ENCODE measurements around the gene KIAA1755. TPM values are rescaled to one million over a fixed set of nuclear protein-coding genes. Genes with fewer than 3 reads are reported as not detected.

Gene KIAA1755
- polyA plus RNA-seq, 1 donor from 2014 or later, result not detected

- Histone ChIP-seq H4K20me1 (ENCODE audit: insufficient read depth) (no peaks in the 10 kb centered on the region), H3K9me3 (ENCODE audit: low read length) (no peaks in the 10 kb centered on the region), H3K9me2 (ENCODE audit: insufficient read depth, low read length) (no peaks in the 10 kb centered on the region), H3K36me3 (ENCODE audit: insufficient read depth, low read length) (no peaks in the 10 kb centered on the region), H3K27me3 (ENCODE audit: insufficient read depth, low read depth, low read length) (no peaks in the 10 kb centered on the region), H3K9ac (ENCODE audit: low read length) (no peak overlapping the region), H3K27ac (ENCODE audit: low read length) (no peak overlapping the region), H3K4me2 (ENCODE audit: low read length) (no peak overlapping the region), H3K4me3 (ENCODE audit: low read length) (no peak overlapping the region), H3F3A (ENCODE audit: insufficient read depth, low read length, poor library complexity, severe bottlenecking) (no peaks in the 10 kb centered on the region), H3K79me2 (replicated peaks; ENCODE audit: insufficient read depth, low read length) (no peaks in the 10 kb centered on the region), H2AFZ (ENCODE audit: low read depth, low read length) (no peak overlapping the region)
- TF ChIP-seq SMC3 (conservative IDR thresholded peaks at IDR 0.05; ENCODE audit: poor library complexity), result no peak
- no peak for TF ChIP-seq POLR2AphosphoS5 (IDR thresholded peaks at IDR 0.05)
- no peak for TF ChIP-seq EP300 (conservative IDR thresholded peaks at IDR 0.05; ENCODE audit: poor library complexity, severe bottlenecking)
Measured at GRCh38 chr20:38171675-38172043, 88.9 kb downstream of the KIAA1755 start.

- H3K4me2 ChIP-seq (ENCODE audit: low read length), result no peak overlapping the region
- TF ChIP-seq MXI1 (conservative IDR thresholded peaks at IDR 0.05; ENCODE audit: poor library complexity, severe bottlenecking), result no peak
- no peak for TF ChIP-seq EP300 (conservative IDR thresholded peaks at IDR 0.05; ENCODE audit: poor library complexity, severe bottlenecking)
- no peak for TF ChIP-seq SMC3 (conservative IDR thresholded peaks at IDR 0.05; ENCODE audit: poor library complexity)
- H3K9ac ChIP-seq (ENCODE audit: low read length), result no peak overlapping the region
Measured at GRCh38 chr20:38170826-38171674, 89.5 kb downstream of the KIAA1755 start.

GRCh38 chr20:38170219-38170825 lies 90.2 kb downstream of the KIAA1755 start:
- Histone ChIP-seq H3K9me2 (ENCODE audit: insufficient read depth, low read length) (no peaks in the 10 kb centered on the region), H3K79me2 (replicated peaks; ENCODE audit: insufficient read depth, low read length) (no peaks in the 10 kb centered on the region), H3K36me3 (ENCODE audit: insufficient read depth, low read length) (no peaks in the 10 kb centered on the region), H3K9ac (ENCODE audit: low read length) (no peak overlapping the region), H3K27me3 (ENCODE audit: insufficient read depth, low read depth, low read length) (peaks cover 5% of the 10 kb centered on the region), H4K20me1 (ENCODE audit: insufficient read depth) (no peaks in the 10 kb centered on the region), H3F3A (ENCODE audit: insufficient read depth, low read length, poor library complexity, severe bottlenecking) (no peaks in the 10 kb centered on the region), H3K9me3 (ENCODE audit: low read length) (no peaks in the 10 kb centered on the region), H3K27ac (ENCODE audit: low read length) (no peak overlapping the region), H3K4me3 (ENCODE audit: low read length) (no peak overlapping the region), H3K4me2 (ENCODE audit: low read length) (no peak overlapping the region), H2AFZ (ENCODE audit: low read depth, low read length) (no peak overlapping the region)
- TF ChIP-seq EP300 (conservative IDR thresholded peaks at IDR 0.05; ENCODE audit: poor library complexity, severe bottlenecking) (no peak), MXI1 (conservative IDR thresholded peaks at IDR 0.05; ENCODE audit: poor library complexity, severe bottlenecking) (no peak), SMC3 (conservative IDR thresholded peaks at IDR 0.05; ENCODE audit: poor library complexity) (no peak), RAD21 (conservative IDR thresholded peaks at IDR 0.05) (no peak), REST (IDR thresholded peaks at IDR 0.05; ENCODE audit: borderline replicate concordance) (no peak)
- TF ChIP-seq, protein P1, sequence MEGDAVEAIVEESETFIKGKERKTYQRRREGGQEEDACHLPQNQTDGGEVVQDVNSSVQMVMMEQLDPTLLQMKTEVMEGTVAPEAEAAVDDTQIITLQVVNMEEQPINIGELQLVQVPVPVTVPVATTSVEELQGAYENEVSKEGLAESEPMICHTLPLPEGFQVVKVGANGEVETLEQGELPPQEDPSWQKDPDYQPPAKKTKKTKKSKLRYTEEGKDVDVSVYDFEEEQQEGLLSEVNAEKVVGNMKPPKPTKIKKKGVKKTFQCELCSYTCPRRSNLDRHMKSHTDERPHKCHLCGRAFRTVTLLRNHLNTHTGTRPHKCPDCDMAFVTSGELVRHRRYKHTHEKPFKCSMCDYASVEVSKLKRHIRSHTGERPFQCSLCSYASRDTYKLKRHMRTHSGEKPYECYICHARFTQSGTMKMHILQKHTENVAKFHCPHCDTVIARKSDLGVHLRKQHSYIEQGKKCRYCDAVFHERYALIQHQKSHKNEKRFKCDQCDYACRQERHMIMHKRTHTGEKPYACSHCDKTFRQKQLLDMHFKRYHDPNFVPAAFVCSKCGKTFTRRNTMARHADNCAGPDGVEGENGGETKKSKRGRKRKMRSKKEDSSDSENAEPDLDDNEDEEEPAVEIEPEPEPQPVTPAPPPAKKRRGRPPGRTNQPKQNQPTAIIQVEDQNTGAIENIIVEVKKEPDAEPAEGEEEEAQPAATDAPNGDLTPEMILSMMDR (IDR thresholded peaks at IDR 0.05; ENCODE audit: poor library complexity, severe bottlenecking), result no peak

More at GRCh38 chr20:38170826-38171674, 89.5 kb downstream of the KIAA1755 start:
- H3F3A ChIP-seq (ENCODE audit: insufficient read depth, low read length, poor library complexity, severe bottlenecking), result no peaks in the 10 kb centered on the region
- no peaks in the 10 kb centered on the region for H3K9me3 ChIP-seq (ENCODE audit: low read length)
- no peaks in the 10 kb centered on the region for H4K20me1 ChIP-seq (ENCODE audit: insufficient read depth)
- no peak overlapping the region for H2AFZ ChIP-seq (ENCODE audit: low read depth, low read length)
- H3K9me2 ChIP-seq (ENCODE audit: insufficient read depth, low read length), result no peaks in the 10 kb centered on the region
- no peaks in the 10 kb centered on the region for H3K79me2 ChIP-seq (replicated peaks; ENCODE audit: insufficient read depth, low read length)
- no peaks in the 10 kb centered on the region for H3K27me3 ChIP-seq (ENCODE audit: insufficient read depth, low read depth, low read length)
- H3K27ac ChIP-seq (ENCODE audit: low read length), result no peak overlapping the region
- H3K4me3 ChIP-seq (ENCODE audit: low read length), result no peak overlapping the region
- no peaks in the 10 kb centered on the region for H3K36me3 ChIP-seq (ENCODE audit: insufficient read depth, low read length)

All from neural cell (in vitro differentiated cells).